H1 (cell line): ENCODE data around the gene KCTD16. TPM values are rescaled to one million over a fixed set of nuclear protein-coding genes. Genes with fewer than 3 reads are reported as not detected.

ENCODE experiments used
- BRCA1 ChIP-seq: IDR thresholded peaks from 2 replicates; pipeline ENCODE4 v1.6.1; 2012; ENCODE audit warnings: low read depth, low read length, improper control_type of control experiment
- CTBP2 ChIP-seq: IDR thresholded peaks from 2 replicates; pipeline ENCODE4 v1.7.0; 2011; ENCODE audit warnings: borderline replicate concordance, mild to moderate bottlenecking, moderate library complexity, mixed read lengths, low read length; ENCODE audit not compliant: insufficient read depth, insufficient read length
- polyA plus RNA-seq, 7 experiments: library from polyadenylated mRNA; depleted of rRNA in 3 of 7; stranded (reverse) in 5 of 7; unstranded in 2 of 7; fragments of >200 nt in 5 of 7; fragments of 200-250 nt in 2 of 7; gene quantifications; 1 replicate in 5 of 7; 2 replicates in 1 of 7; 4 replicates in 1 of 7; pipeline versions ENCODE4 v1.2.1 to v1.2.3, GENCODE V29; 2011 to 2013; ENCODE audit warnings: missing spikeins in 2 of 7, mixed read lengths in 2 of 7
- total RNA-seq: library from RNA; stranded (reverse); fragmentation: NEBNext Ultra II Directional; extraction: Animal tissue kit (Norgen Biotek cat#: 25700); gene quantifications from 2 replicates; pipeline ENCODE4 v1.2.1, GENCODE V29; 2021

KCTD16 gene
- total and polyA plus RNA-seq, 2 of the 8 experiments (the other 6 are each of a cell fraction or from before 2014, with no cell fraction given): 0.03 to 0.24 TPM

- TF ChIP-seq BRCA1 (no peak), CTBP2 (no peak)
- TF ChIP-seq, all 59 proteins: peak for 0
These were observed 105.6 kb downstream of the KCTD16 start (continued) for GRCh38 chr5:144276034-144276822.
